Stomach smooth muscle (tissue), 2 donors: ENCODE data around the gene HDGFL2.

Source experiments
- H3K27ac ChIP-seq: one replicate; pipeline ENCODE4 v1.7.0; 2013; ENCODE audit warnings: mild to moderate bottlenecking, low read length, inconsistent platforms
- H3K27me3 ChIP-seq, 2 donors: one replicate each; pipeline ENCODE4 v1.7.0; 2013; ENCODE audit warnings: low read length in 2 of 2; ENCODE audit not compliant: insufficient read depth in 2 of 2, control insufficient read depth in 1 of 2
- H3K36me3 ChIP-seq, 2 donors: one replicate each; pipeline ENCODE4 v1.7.0; 2013; ENCODE audit warnings: low read length in 2 of 2; ENCODE audit not compliant: control insufficient read depth in 2 of 2, insufficient read depth in 2 of 2
- H3K4me1 ChIP-seq: one replicate; pipeline ENCODE4 v1.7.0; 2013; ENCODE audit warnings: low read length; ENCODE audit not compliant: control insufficient read depth, insufficient read depth
- H3K4me3 ChIP-seq, 2 donors: one replicate each; pipeline ENCODE4 v1.7.0; 2013; ENCODE audit warnings: low read length in 2 of 2
- H3K9ac ChIP-seq, 2 donors: one replicate each; pipeline ENCODE4 v1.7.0; 2013; ENCODE audit warnings: low read length in 2 of 2, mild to moderate bottlenecking in 1 of 2
- H3K9me3 ChIP-seq, 2 donors: one replicate each; pipeline ENCODE4 v1.7.0; 2013; ENCODE audit warnings: low read length in 2 of 2; ENCODE audit not compliant: control insufficient read depth in 2 of 2
- donor health status: healthy.
- donor health status: Pancreatic carcinoma.

HDGFL2 gene

GRCh38 chr19:4508698-4509097 is 36.6 kb downstream of the HDGFL2 start:
- Histone ChIP-seq H3K27me3 (no peaks in the 10 kb centered on the region), H3K36me3 (peaks cover 33 to 64% of the 10 kb centered on the region in 2 donors), H3K9ac (no peak overlapping the region), H3K4me1 (peaks cover 48% of the 10 kb centered on the region), H3K4me3 (no peak overlapping the region), H3K9me3 (no peaks in the 10 kb centered on the region), H3K27ac (peak overlapping the region; percentile 41)

- H3K9me3 ChIP-seq, result no peaks in the 10 kb centered on the region
These were observed 38.5 kb downstream of the HDGFL2 start for GRCh38 chr19:4510435-4511255.

GRCh38 chr19:4511300-4512054 is 39.4 kb downstream of the HDGFL2 start:
- no peak overlapping the region for H3K9ac ChIP-seq
- peaks cover 42% of the 10 kb centered on the region for H3K4me1 ChIP-seq
- H3K36me3 ChIP-seq, result peaks cover 26 to 46% of the 10 kb centered on the region in 2 donors
- H3K9me3 ChIP-seq, result no peaks in the 10 kb centered on the region
- H3K27ac ChIP-seq, result no peak overlapping the region
- H3K4me3 ChIP-seq, result no peak overlapping the region
- H3K27me3 ChIP-seq, result no peaks in the 10 kb centered on the region

More at GRCh38 chr19:4510435-4511255, 38.5 kb downstream of the HDGFL2 start:
- H3K36me3 ChIP-seq, result peaks cover 29 to 50% of the 10 kb centered on the region in 2 donors
- H3K9ac ChIP-seq, result no peak overlapping the region
- H3K4me1 ChIP-seq, result peaks cover 41% of the 10 kb centered on the region
- no peaks in the 10 kb centered on the region for H3K27me3 ChIP-seq
- H3K27ac ChIP-seq, result no peak overlapping the region
- H3K4me3 ChIP-seq, result no peak overlapping the region

GRCh38 chr19:4512070-4512469 is 40.0 kb downstream of the HDGFL2 start:
- no peak overlapping the region for H3K4me3 ChIP-seq
- no peak overlapping the region for H3K9ac ChIP-seq
- H3K27me3 ChIP-seq, result no peaks in the 10 kb centered on the region
- peaks cover 20 to 40% of the 10 kb centered on the region in 2 donors for H3K36me3 ChIP-seq
- H3K9me3 ChIP-seq, result no peaks in the 10 kb centered on the region
- H3K27ac ChIP-seq, result no peak overlapping the region
- H3K4me1 ChIP-seq, result peaks cover 40% of the 10 kb centered on the region

GRCh38 chr19:4513248-4513647 is 41.2 kb downstream of the HDGFL2 start:
- peaks cover 33% of the 10 kb centered on the region for H3K4me1 ChIP-seq
- peak overlapping the region; percentile 11 for H3K27ac ChIP-seq
- H3K27me3 ChIP-seq, result no peaks in the 10 kb centered on the region
- H3K4me3 ChIP-seq, result no peak overlapping the region
- H3K9ac ChIP-seq, result no peak overlapping the region
- peaks cover 17 to 36% of the 10 kb centered on the region in 2 donors for H3K36me3 ChIP-seq
- no peaks in the 10 kb centered on the region for H3K9me3 ChIP-seq

GRCh38 chr19:4515732-4516131 is 43.6 kb downstream of the HDGFL2 start:
- Histone ChIP-seq H3K4me3 (no peak overlapping the region), H3K27ac (peak overlapping the region; percentile 41), H3K36me3 (peaks cover 17 to 26% of the 10 kb centered on the region in 2 donors), H3K4me1 (peaks cover 42% of the 10 kb centered on the region), H3K9me3 (no peaks in the 10 kb centered on the region), H3K27me3 (no peaks in the 10 kb centered on the region), H3K9ac (peak overlapping the region in 1 of 2 donors; percentile 33)

GRCh38 chr19:4516199-4516938 is 44.3 kb downstream of the HDGFL2 start:
- H3K4me3 ChIP-seq, result peak overlapping the region; percentile 52 to 86
- no peaks in the 10 kb centered on the region for H3K27me3 ChIP-seq
- peaks cover 45% of the 10 kb centered on the region for H3K4me1 ChIP-seq
- H3K9me3 ChIP-seq, result no peaks in the 10 kb centered on the region
- H3K27ac ChIP-seq, result peak overlapping the region; percentile 100
- H3K9ac ChIP-seq, result peak overlapping the region; percentile 42 to 98
- peaks cover 17 to 23% of the 10 kb centered on the region in 2 donors for H3K36me3 ChIP-seq

GRCh38 chr19:4516939-4517300 is 44.8 kb downstream of the HDGFL2 start:
- Histone ChIP-seq H3K4me3 (peak overlapping the region; percentile 86 to 91), H3K27me3 (no peaks in the 10 kb centered on the region), H3K27ac (peak overlapping the region; percentile 100)

GRCh38 chr19:4517451-4518057 is 45.5 kb downstream of the HDGFL2 start:
- no peaks in the 10 kb centered on the region for H3K27me3 ChIP-seq
- H3K36me3 ChIP-seq, result peaks cover 11 to 12% of the 10 kb centered on the region in 2 donors
- H3K27ac ChIP-seq, result peak overlapping the region; percentile 100
- peak overlapping the region; percentile 94 to 98 for H3K9ac ChIP-seq
- no peaks in the 10 kb centered on the region for H3K9me3 ChIP-seq
- H3K4me3 ChIP-seq, result peak overlapping the region; percentile 86 to 91
- peaks cover 51% of the 10 kb centered on the region for H3K4me1 ChIP-seq

More at GRCh38 chr19:4516939-4517300, 44.8 kb downstream of the HDGFL2 start:
- H3K9ac ChIP-seq, result peak overlapping the region; percentile 94 to 98
- peaks cover 17% of the 10 kb centered on the region in 2 donors for H3K36me3 ChIP-seq
- peaks cover 50% of the 10 kb centered on the region for H3K4me1 ChIP-seq
- H3K9me3 ChIP-seq, result no peaks in the 10 kb centered on the region
